Skeletal muscle cell (primary cell): ENCODE data around the gene CCDC24.

Experiments
- DNase-seq: peaks from one replicate; pipeline ENCODE4 v3.0.0-alpha.2; 2010; ENCODE audit warnings: low read depth
- H3K4me3 ChIP-seq: 2 replicates; pipeline ENCODE4 v1.5.1; 2011; ENCODE audit warnings: low read depth, mild to moderate bottlenecking, control low read depth, low read length, moderate library complexity

The CCDC24 gene

DNA sequence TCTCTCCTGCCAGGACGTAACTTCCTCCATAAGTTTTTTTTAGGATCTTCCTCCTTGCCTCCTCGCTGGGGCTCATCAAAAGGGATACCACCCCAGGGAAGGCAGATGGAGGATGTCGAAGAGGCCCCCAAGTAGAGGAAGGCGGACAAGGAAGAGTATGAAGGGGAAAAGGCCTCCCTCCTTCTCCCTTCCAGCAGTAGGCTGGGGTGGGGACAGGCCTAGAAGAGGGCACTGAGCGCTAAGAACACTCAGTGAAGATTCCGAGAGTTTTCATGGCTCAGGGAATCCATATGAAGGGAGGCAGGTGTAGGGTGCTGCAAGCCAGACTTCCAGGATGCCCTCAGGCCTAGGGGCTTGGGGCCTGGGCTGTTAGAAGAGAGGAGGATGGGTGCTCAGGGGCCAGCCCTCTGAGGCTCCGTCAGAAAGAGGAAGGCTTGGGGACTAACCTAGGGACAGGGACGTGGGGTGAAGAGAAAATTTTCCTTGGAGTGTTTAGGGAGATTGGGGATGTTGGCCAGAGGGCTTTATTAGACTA lies 41.7 kb downstream of the CCDC24 start:
- no peak for DNase-seq
- no peak overlapping the region for H3K4me3 ChIP-seq

DNA sequence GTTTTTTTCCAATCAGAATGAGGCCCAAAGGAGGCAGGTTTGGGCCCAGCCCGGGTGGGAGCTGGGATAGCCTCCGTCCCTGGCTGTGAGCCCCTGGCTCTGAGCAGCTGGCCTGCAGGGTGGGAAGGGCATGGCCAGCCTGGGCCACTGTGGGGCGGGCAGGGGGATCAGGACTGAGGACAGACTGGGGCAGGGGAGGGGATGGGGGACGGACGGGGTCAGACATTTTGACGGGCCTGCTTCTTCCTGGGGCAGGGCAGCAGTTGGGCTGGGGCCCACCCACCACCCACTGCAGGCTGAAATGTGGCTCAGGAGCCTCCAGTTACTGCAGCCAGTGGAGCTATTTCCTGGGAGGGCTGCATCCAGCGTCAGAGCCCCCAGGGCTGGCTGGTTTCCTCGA lies 42.4 kb downstream of the CCDC24 start:
- no peak for DNase-seq
- no peak overlapping the region for H3K4me3 ChIP-seq

DNA sequence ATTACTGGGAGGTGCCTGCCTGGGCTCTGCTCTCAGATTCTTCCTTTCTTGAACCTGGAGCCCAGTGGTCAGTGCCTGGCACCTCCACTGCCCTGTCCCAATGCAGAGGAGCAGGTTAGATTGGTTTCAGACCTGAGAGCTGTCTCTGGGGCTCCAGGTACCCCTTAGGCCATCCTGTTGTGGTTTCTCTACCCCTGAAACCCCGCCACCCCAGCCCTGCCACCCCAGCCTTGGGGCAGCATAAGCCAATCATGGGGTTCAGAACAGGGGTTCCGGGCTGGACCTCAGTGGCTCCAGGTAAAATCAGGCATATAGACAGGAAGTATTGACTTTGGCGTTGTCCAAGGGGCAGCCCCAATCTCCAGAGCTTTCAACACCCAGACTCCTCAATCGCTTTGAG lies 43.0 kb downstream of the CCDC24 start:
- no peak for DNase-seq
- H3K4me3 ChIP-seq, result no peak overlapping the region

DNA sequence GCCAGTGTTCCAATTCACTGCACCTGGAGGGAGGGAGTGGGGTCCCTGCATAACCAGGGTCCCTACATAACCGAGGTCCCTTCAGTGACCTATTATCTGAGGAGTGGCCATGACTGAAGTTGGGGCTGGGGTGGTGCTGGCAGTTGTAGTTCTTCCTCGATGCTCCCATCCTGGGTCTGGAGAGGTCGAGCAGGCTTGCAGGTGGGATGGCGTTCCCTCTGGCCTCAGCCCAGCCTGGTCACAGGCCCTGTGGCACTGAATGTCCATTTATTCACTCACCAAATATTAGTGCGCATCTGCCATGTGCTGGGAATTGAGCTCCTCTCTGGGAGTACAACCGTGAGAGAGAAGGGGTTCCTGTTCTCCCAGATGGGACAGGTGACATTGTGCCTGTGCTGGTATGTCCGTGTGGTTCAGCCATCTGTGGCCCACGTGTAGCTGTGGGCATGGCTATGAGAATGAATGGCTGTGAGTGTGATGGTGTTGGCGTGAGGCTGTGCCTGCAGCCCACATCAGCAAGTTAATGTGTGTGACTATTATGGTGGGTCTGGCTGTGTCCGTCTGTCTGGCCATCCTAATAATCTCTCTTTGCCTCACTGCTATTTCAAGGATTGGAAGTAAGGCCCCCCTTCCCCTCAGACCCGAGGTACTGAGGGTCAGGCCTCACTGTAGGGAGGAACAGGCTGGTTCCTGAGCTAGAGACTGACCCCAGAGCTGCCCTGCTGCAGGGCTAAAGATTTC lies 43.7 kb downstream of the CCDC24 start:
- no peak for DNase-seq
- H3K4me3 ChIP-seq, result no peak overlapping the region

DNA sequence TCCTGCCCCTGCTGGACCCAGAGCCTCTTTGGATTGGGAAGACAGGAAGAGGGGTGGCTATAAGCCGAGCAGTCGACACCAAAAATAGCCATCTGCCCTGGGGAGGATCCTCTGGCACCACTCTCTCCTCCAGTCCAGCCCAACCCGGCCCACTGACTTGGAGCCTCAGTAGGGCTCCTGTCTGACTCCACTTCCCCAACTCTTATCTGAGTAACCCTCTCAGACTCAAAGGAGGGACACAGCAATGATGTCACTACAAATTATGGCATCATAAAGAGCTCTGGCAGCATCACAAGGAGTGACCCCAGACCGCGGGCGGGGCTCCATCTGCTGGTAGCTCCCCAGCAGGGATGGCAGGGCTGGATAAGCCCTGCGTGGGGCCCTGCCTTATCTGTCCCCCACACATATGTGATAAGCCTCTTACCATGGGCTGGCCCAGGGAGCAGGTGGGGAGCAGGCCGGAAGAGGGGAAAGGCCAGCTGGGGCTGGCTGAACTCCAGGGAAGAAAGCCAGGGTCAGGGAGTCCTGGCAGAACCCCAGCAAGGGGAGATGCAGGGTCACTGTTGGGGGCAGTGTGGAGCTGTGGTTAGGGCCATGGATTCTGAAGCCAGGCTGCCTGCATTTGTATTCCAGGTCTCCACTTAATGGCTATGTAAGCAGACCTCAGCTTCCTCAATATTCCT lies 44.5 kb downstream of the CCDC24 start:
- no peak for DNase-seq
- H3K4me3 ChIP-seq, result no peak overlapping the region

DNA sequence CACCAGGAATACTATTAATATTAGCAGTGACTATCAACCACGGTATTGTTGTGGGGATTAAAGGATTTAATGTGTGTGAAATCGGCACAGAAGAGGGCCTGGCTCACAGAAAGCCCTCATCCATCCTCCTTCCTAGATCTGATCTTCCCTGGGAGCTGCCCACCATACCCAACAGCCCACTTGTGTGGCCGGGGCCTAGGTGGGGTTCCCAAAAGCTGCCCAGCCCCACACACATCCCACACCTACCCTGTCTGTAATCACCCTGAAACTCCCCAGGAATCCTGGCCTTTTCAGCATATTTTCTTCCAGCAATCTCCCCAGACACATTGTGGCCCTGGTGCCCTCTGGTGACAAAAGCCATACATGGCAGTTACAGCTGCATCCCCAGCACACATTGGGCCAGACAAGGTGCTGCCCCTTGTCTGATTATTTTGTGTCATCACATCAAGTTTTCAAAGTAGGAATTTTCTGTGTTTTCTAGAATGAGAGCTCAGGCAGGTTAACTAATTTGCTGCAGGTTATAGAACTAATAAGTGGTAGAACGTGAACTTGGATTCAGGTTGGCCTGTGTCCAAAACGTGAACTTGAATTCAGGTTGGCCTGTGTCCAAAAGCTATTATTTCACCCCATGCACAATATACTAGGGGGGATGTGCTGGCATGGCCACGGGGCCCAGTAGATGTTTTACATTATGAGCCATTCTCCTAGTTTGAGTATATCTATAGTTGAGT lies 45.2 kb downstream of the CCDC24 start:
- no peak for DNase-seq
- no peak overlapping the region for H3K4me3 ChIP-seq

- DNase-seq, result no peak
- no peak overlapping the region for H3K4me3 ChIP-seq
These were observed 45.8 kb downstream of the CCDC24 start for GRCh38 chr1:44037154-44037553.

DNA sequence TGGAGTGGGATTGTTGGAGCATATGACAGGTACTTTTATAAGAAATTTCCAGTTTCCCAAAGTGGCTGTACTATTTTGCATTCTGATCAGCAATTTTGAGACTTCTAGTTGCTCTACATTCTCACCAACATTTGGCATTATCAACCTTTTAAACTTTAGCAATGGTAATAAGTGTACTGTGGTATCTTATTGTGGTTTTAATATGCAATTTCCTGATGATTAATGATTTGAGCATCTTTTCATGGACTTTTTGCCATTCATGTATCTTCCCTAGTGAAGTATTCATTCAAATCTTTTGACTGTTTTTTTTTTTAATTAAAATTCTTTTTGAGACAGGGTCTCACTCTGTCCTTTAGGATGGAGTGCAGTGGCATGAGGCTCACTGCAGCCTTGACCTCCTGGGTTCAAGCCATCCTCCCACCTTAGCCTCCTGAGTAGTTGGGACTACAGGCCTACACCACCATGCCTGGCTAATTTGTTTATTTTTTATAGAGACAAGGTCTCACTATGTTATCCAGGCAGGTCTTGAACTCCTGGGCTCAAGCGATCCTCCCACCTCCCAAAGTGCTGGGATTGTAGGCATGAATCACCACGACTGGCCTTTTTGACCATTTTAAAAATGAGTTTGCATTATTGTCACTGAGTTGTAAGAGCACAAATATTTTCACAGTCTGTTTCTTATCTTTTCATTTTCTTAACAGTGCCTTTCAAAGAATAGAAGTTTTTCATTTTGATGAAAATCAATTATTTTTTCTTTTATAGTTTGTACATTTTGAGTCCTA lies 47.7 kb downstream of the CCDC24 start:
- H3K4me3 ChIP-seq, result no peak overlapping the region
- DNase-seq, result no peak

- no peak overlapping the region for H3K4me3 ChIP-seq
- no peak for DNase-seq
These were observed 49.0 kb downstream of the CCDC24 start for GRCh38 chr1:44040418-44040817.

- no peak overlapping the region for H3K4me3 ChIP-seq
- no peak for DNase-seq
These were observed 49.4 kb downstream of the CCDC24 start for GRCh38 chr1:44040846-44041245.

DNA sequence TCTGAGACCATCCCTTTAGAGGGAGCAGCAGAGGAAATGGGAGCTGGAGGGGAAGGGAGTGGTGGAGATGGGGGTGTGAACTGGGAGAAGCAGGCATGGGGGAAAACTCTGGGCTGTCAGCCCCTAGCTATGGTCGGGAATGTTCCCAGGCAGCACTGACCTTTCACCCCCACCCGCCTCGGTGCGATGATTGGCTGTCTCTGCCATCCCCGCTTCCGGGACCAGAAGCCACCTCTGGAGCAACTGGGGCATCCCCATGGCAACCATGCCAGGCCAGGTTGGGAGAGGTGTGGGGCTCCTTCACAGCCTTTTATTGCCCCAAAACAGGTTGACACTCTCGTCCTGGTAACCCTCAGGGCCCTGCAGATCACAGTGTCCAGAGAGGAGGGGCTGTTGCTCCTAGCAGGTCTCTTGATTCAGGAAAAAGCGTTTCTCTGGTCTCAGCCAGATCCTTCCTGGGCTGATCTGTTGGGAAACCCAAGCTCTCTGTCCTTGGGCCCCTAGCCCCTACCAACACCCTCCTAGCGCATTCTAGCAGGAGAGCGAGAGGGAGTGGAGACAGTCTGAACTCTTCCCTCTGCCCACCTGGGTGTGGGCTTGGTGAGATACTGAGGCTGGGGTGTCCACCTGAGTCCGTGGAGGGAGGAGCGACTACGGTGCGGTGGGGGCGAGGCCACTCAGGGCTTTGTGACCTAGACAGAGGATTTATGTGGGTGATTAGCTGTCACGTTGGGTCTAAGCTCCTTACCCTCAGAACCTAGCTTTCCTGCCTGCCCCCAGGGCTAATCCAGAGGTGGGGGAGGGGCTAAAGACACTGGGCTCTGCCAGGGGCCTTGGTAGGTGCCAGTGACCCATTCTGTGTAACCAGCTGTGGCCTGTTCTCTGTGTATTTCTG lies 52.0 kb downstream of the CCDC24 start:
- no peak for DNase-seq
- no peak overlapping the region for H3K4me3 ChIP-seq

DNA sequence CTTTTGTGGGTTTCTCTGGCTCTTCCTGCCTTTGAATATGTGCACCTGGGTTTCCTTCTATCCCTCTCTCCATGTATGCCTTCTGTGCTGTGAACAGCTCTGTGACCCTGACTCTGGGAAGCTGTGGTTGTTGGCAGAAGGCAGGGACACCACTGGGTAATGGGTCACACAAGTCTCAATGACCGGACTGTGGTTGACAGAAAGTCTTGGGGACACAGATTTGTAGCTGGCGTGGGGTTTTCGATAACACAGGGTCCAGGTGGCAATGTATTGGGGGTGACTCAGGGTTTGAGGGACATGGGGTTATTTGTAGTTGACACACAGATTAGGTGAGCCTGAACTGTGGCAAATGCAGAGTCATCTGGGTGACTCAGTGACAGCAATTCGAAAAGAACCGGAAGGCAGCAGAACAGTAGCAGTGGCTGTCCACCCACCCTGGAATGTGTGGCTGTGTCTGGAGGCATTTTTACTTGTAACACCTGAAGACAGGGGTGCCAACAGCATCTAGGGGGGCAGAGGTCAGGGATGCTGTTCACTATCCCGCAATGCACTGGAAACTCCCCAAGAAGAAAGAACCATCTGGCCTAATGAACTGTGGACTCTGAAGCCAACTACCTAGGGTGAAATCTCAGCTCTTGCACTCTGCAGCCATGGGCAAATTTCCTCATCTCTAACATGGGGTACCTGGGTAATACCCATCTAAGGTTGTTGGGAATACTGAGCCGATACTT lies 52.8 kb downstream of the CCDC24 start:
- DNase-seq, result no peak
- H3K4me3 ChIP-seq, result no peak overlapping the region

DNA sequence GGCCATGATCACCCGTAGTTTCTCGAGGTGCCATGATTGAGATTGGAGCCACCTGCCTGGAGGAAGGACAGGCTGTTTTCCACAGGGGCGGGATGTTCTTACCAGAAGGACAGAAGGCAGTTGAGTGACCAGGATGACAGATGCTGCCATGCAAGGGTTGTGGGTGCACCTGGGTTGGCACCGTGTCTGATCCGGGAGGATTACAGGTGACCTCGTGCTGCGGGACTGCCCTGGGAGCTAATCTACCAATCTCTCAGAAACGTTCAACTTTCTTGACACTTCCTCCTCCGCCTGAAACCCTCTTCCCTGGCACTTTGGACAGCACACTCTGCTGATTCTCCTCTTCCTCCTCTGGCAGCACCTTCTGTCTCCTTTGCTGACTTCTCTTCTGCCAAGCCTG lies 53.7 kb downstream of the CCDC24 start:
- no peak overlapping the region for H3K4me3 ChIP-seq
- DNase-seq, result no peak
